Activated CD4-positive, alpha-beta T cell treated with anti-CD3 and anti-CD28 coated beads for 1 hour (primary cell): ENCODE measurements around the gene AKAP13.
A peak's percentile ranks its signal among the peaks of the same experiment; 100 is the strongest.

ENCODE experiments used
- DNase-seq: peaks from one replicate; pipeline ENCODE4 v3.0.0-alpha.2; 2020

The AKAP13 gene

GRCh38 chr15:85607842-85608241 is 227.4 kb downstream of the AKAP13 start:
- DNase-seq, result no peak

- no peak for DNase-seq
Measured at GRCh38 chr15:85609492-85609891, 229.1 kb downstream of the AKAP13 start.

- DNase-seq, result no peak
Measured at GRCh38 chr15:85611361-85611760, 231.0 kb downstream of the AKAP13 start.

GRCh38 chr15:85614059-85614458 is 233.7 kb downstream of the AKAP13 start:
- DNase-seq, result no peak

GRCh38 chr15:85615930-85616329 is 235.5 kb downstream of the AKAP13 start:
- DNase-seq, result no peak

- DNase-seq, result no peak
Measured at GRCh38 chr15:85616549-85617110, 236.2 kb downstream of the AKAP13 start.

- no peak for DNase-seq
Measured at GRCh38 chr15:85618228-85618505, 237.8 kb downstream of the AKAP13 start.

GRCh38 chr15:85618956-85619491 is 238.6 kb downstream of the AKAP13 start:
- DNase-seq, result peak; percentile 23

GRCh38 chr15:85619992-85620689 is 239.7 kb downstream of the AKAP13 start:
- no peak for DNase-seq

GRCh38 chr15:85620690-85621049 is 240.3 kb downstream of the AKAP13 start:
- no peak for DNase-seq

- no peak for DNase-seq
Measured at GRCh38 chr15:85621094-85621493, 240.7 kb downstream of the AKAP13 start.

GRCh38 chr15:85622221-85622831 is 241.9 kb downstream of the AKAP13 start:
- no peak for DNase-seq

GRCh38 chr15:85623315-85624049 is 243.1 kb downstream of the AKAP13 start:
- no peak for DNase-seq

- DNase-seq, result no peak
Measured at GRCh38 chr15:85624291-85624801, 243.9 kb downstream of the AKAP13 start.

GRCh38 chr15:85625166-85625830 is 244.9 kb downstream of the AKAP13 start:
- DNase-seq, result no peak

GRCh38 chr15:85625856-85626255 is 245.5 kb downstream of the AKAP13 start:
- no peak for DNase-seq

- no peak for DNase-seq
Measured at GRCh38 chr15:85627213-85627935, 247.0 kb downstream of the AKAP13 start.

- DNase-seq, result no peak
Measured at GRCh38 chr15:85630311-85630710, 249.9 kb downstream of the AKAP13 start.

GRCh38 chr15:85631018-85631417 is 250.6 kb downstream of the AKAP13 start:
- no peak for DNase-seq

GRCh38 chr15:85632014-85632413 is 251.6 kb downstream of the AKAP13 start:
- no peak for DNase-seq

GRCh38 chr15:85633859-85634258 is 253.5 kb downstream of the AKAP13 start:
- DNase-seq, result no peak

- no peak for DNase-seq
Measured at GRCh38 chr15:85636351-85636750, 255.9 kb downstream of the AKAP13 start.
